Endothelial cell of umbilical vein (primary cell): ENCODE data around the gene KRTAP10-5. TPM values are rescaled to one million over a fixed set of nuclear protein-coding genes. Genes with fewer than 3 reads are reported as not detected.

ENCODE experiments used
- BruUV-seq: library from RNA; stranded (reverse); fragments of 400-500 nt; replicated peaks from 2 replicates; lab custom pipeline; 2021; lab: Mats Ljungman, UMichigan
- CTCF ChIA-PET: fragments of 300-600, 350-600 bp; sonication (Branson Sonifier 250); formaldehyde crosslinking; loops from one replicate; lab custom pipeline; 2021; ENCODE audit warnings: antibody characterized with exemption, inconsistent platforms; lab: Charles Lee
- POLR2A ChIA-PET: fragments of 300-600, 350-600 bp; sonication (Branson Sonifier 250); formaldehyde crosslinking; loops from one replicate; lab custom pipeline; 2021; ENCODE audit warnings: antibody characterized with exemption, inconsistent platforms; lab: Charles Lee
- DNase-seq: peaks from one replicate; pipeline ENCODE4 v3.0.0-alpha.2; 2011; ENCODE audit warnings: low read depth, low spot score
- FAIRE-seq: peaks from 2 replicates; lab custom pipeline; 2011; peaks lifted over from hg19 to GRCh38; lab: Jason Lieb, UNC
- H2AFZ ChIP-seq: 2 replicates; pipeline ENCODE4 v1.6.0; 2012; ENCODE audit warnings: low read depth, low read length, control low read depth, inconsistent platforms
- H3K27ac ChIP-seq: 2 replicates; pipeline ENCODE4 v1.5.1; 2011; ENCODE audit warnings: low read depth, mild to moderate bottlenecking, control low read depth, low read length, moderate library complexity; ENCODE audit not compliant: insufficient read depth
- H3K27me3 ChIP-seq, 2 experiments: 2 replicates each; pipeline versions ENCODE4 v1.6.0 to v1.6.1; 2011; ENCODE audit warnings: low read length in 2 of 2, mixed read lengths in 1 of 2; ENCODE audit not compliant: control insufficient read depth in 2 of 2, insufficient read depth in 2 of 2
- H3K36me3 ChIP-seq, 2 experiments: 2 replicates in 1 of 2; 3 replicates in 1 of 2; pipeline ENCODE4 v1.5.1; 2011; ENCODE audit warnings: low read length in 2 of 2, mild to moderate bottlenecking in 1 of 2, moderate library complexity in 1 of 2; ENCODE audit not compliant: control insufficient read depth in 2 of 2, insufficient read depth in 2 of 2; ENCODE audit errors: extremely low read depth in 1 of 2
- H3K4me1 ChIP-seq: 3 replicates; pipeline ENCODE4 v1.5.1; 2011; ENCODE audit warnings: mild to moderate bottlenecking, low read length; ENCODE audit not compliant: control insufficient read depth, insufficient read depth; ENCODE audit errors: extremely low read depth
- H3K4me2 ChIP-seq: 2 replicates; pipeline ENCODE4 v1.6.1; 2011; ENCODE audit warnings: low read length, control low read depth, mixed read lengths; ENCODE audit not compliant: insufficient read depth
- H3K4me3 ChIP-seq, 3 experiments: fragments of 200-600 bp in 1 of 3; sonication (generic), shearing (Covaris generic) in 1 of 3; replicated peaks in 1 of 3; 2 replicates each; pipeline ENCODE4 v1.5.1; 2011 to 2016; ENCODE audit warnings: control low read depth in 3 of 3, low read length in 3 of 3, mild to moderate bottlenecking in 2 of 3, inconsistent platforms in 1 of 3, low read depth in 1 of 3, moderate library complexity in 1 of 3; ENCODE audit not compliant: insufficient read depth in 1 of 3
- H3K79me2 ChIP-seq: 2 replicates; pipeline ENCODE4 v1.6.0; 2012; ENCODE audit warnings: low read length, inconsistent platforms; ENCODE audit not compliant: control insufficient read depth, insufficient read depth
- H3K9ac ChIP-seq: replicated peaks from 2 replicates; pipeline ENCODE3; 2011; ENCODE audit warnings: low read length, control low read depth; ENCODE audit not compliant: insufficient read depth; ENCODE audit errors: extremely low read depth
- H3K9me1 ChIP-seq: replicated peaks from 3 replicates; pipeline ENCODE4 v1.6.0; 2011; ENCODE audit warnings: mild to moderate bottlenecking, low read length; ENCODE audit not compliant: control insufficient read depth, insufficient read depth; ENCODE audit errors: extremely low read depth
- H3K9me3 ChIP-seq: replicated peaks from 2 replicates; pipeline ENCODE4 v1.5.1; 2012; ENCODE audit warnings: low read length, inconsistent platforms; ENCODE audit not compliant: control insufficient read depth, insufficient read depth
- H4K20me1 ChIP-seq: replicated peaks from 2 replicates; pipeline ENCODE3; 2011; ENCODE audit warnings: mild to moderate bottlenecking, low read length; ENCODE audit not compliant: control insufficient read depth, insufficient read depth; ENCODE audit errors: extremely low read depth
- EZH2 ChIP-seq: IDR thresholded peaks from 2 replicates; pipeline ENCODE4 v1.6.1; 2012; ENCODE audit warnings: borderline replicate concordance, low read depth, mild to moderate bottlenecking, moderate library complexity, low read length, inconsistent platforms; ENCODE audit not compliant: severe bottlenecking
- FOS ChIP-seq: IDR thresholded peaks from 2 replicates; pipeline ENCODE4 v1.6.1; 2011; ENCODE audit warnings: mild to moderate bottlenecking, low read length, moderate library complexity, borderline replicate concordance; ENCODE audit not compliant: insufficient read depth
- GATA2 ChIP-seq: IDR thresholded peaks from 2 replicates; pipeline ENCODE4 v1.7.0; 2011; ENCODE audit warnings: low read depth, mild to moderate bottlenecking, moderate library complexity, mixed read lengths, low read length; ENCODE audit not compliant: insufficient read length, insufficient read depth
- JUN ChIP-seq: IDR thresholded peaks from 2 replicates; pipeline ENCODE4 v1.6.1; 2011; ENCODE audit warnings: borderline replicate concordance, low read depth; ENCODE audit not compliant: insufficient read length, insufficient read depth
- MYC ChIP-seq: IDR thresholded peaks from one replicate; pipeline ENCODE4 v1.6.1; 2011; ENCODE audit warnings: mild to moderate bottlenecking, low read depth, low read length
- POLR2A ChIP-seq: IDR thresholded peaks from 2 replicates; pipeline ENCODE4 v1.6.1; 2012; ENCODE audit warnings: low read depth, mild to moderate bottlenecking, control low read depth, low read length
- POLR2AphosphoS5 ChIP-seq: IDR thresholded peaks from 2 replicates; pipeline ENCODE4 v1.6.1; 2012; ENCODE audit warnings: low read depth, mild to moderate bottlenecking, control low read depth, low read length, moderate library complexity; ENCODE audit not compliant: insufficient read depth
- dilution Hi-C: fragments of 300-500 bp; cut with MboI; formaldehyde crosslinking; loops from one replicate; pipeline ENCODE4 v1.15.0; 2019; ENCODE audit warnings: low sequenced_read_pairs; ENCODE audit not compliant: extremely low pct_ligation_motif_present
- intact Hi-C: fragments of 100-400 bp; cut with micrococcal nuclease; formaldehyde crosslinking; loops from one replicate; pipeline ENCODE4 v1.10.0; 2022
- polyA plus RNA-seq, 4 experiments: library from polyadenylated mRNA; depleted of rRNA in 3 of 4; stranded (reverse) in 3 of 4; unstranded in 1 of 4; fragments of >200 nt; gene quantifications; 2 replicates each; pipeline versions ENCODE4 v1.2.1 to v1.2.3, GENCODE V29; 2011 to 2012; ENCODE audit warnings: missing spikeins in 1 of 4
- total RNA-seq: library from RNA; stranded (reverse); gene quantifications from 2 replicates; pipeline ENCODE4 v1.2.3, GENCODE V29; 2021
- TF ChIP-seq, protein P1 (sequence below): IDR thresholded peaks from 2 replicates; pipeline ENCODE4 v1.6.1; 2011; ENCODE audit not compliant: insufficient read depth, insufficient read length
- TF ChIP-seq, protein P2 (sequence below), 2 donors: IDR thresholded peaks; 1 replicate in 1 of 2; 2 replicates in 1 of 2; pipeline ENCODE4 v1.5.1; 2011; ENCODE audit warnings: low read length in 2 of 2, mild to moderate bottlenecking in 2 of 2, moderate library complexity in 2 of 2, control low read depth in 1 of 2, inconsistent platforms in 1 of 2, low read depth in 1 of 2; ENCODE audit not compliant: insufficient read depth in 1 of 2; ENCODE audit errors: extremely low read depth in 1 of 2

KRTAP10-5 gene
- total and polyA plus RNA-seq, 2 donors (not counting 3 experiments of a cell fraction or from before 2014, with no cell fraction given): not detected

DNA sequence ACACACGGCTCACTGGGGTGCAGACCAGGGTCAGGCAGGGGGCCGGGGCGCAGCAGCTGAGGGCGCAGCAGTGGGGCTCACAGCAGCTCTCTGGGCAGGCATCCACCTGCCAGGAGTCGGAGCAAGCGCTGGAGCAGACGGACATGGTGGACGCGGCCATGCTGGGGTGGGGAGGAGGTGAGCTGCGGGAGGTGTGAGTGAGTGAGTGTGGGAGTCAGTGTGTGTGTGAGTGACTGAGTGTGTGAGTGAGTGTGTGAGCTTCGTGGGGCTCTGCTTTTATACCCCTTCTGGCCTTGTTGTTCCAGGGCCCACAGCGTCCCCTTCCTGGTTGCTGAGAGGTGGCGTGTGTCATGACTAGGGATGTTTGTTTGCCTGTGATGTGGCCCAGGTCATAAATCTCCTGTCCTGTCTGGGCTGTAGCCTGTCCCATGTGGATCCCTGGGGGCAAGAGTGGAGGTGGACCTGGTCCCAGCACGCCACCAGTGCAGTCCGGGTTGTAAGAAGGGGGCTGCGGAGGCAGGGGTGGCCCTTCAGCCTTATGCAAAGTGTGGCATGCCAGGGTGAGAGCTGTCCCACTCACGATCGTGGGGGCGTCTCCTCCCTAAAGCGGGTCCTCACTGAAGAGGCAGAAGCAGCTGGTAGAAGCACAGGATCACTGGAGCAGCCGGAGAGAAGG lies 40.3 kb downstream of the KRTAP10-5 start, which contains the start of gene KRTAP10-1:
Gene KRTAP10-1 (minus strand): TSS at position 205 of the 676 bp plus-strand sequence. CDS start 45 bp downstream, at position 160.
- Histone ChIP-seq H3K9me1 (no peaks in the 10 kb centered on the region), H3K36me3 (no peaks in the 10 kb centered on the region), H3K9ac (no peak within 1 kb of the TSS), H3K27me3 (peaks cover 0 to 15% of the 10 kb centered on the region in 2 experiments), H3K79me2 (no peaks in the 10 kb centered on the region), H3K27ac (no peak within 1 kb of the TSS), H4K20me1 (no peaks in the 10 kb centered on the region), H2AFZ (no peak within 1 kb of the TSS), H3K4me2 (no peak within 1 kb of the TSS), H3K9me3 (no peaks in the 10 kb centered on the region), H3K4me3 (no peak within 1 kb of the TSS), H3K4me1 (no peaks in the 10 kb centered on the region)
- intact Hi-C loops (no loop called here), dilution Hi-C loops (no loop called here)
- POLR2A ChIA-PET: no interaction called here
- CTCF ChIA-PET: no interaction called here
- no TSS peak for BruUV-seq
- DNase-seq (no peak), FAIRE-seq (no peak)
- TF ChIP-seq JUN (no peak), GATA2 (no peak), POLR2A (no peak), POLR2AphosphoS5 (no peak), MYC (no peak), EZH2 (no peak), FOS (no peak)
- TF ChIP-seq, protein P1, sequence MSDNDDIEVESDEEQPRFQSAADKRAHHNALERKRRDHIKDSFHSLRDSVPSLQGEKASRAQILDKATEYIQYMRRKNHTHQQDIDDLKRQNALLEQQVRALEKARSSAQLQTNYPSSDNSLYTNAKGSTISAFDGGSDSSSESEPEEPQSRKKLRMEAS: no peak
- TF ChIP-seq, protein P2, sequence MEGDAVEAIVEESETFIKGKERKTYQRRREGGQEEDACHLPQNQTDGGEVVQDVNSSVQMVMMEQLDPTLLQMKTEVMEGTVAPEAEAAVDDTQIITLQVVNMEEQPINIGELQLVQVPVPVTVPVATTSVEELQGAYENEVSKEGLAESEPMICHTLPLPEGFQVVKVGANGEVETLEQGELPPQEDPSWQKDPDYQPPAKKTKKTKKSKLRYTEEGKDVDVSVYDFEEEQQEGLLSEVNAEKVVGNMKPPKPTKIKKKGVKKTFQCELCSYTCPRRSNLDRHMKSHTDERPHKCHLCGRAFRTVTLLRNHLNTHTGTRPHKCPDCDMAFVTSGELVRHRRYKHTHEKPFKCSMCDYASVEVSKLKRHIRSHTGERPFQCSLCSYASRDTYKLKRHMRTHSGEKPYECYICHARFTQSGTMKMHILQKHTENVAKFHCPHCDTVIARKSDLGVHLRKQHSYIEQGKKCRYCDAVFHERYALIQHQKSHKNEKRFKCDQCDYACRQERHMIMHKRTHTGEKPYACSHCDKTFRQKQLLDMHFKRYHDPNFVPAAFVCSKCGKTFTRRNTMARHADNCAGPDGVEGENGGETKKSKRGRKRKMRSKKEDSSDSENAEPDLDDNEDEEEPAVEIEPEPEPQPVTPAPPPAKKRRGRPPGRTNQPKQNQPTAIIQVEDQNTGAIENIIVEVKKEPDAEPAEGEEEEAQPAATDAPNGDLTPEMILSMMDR (IDR thresholded peaks at IDR 0.05; ENCODE audit: extremely low read depth in 1 of 2, insufficient read depth in 1 of 2, low read depth in 1 of 2, low read length in 2 of 2): no peak
